HEK293 (cell line): ENCODE data around the gene SIL1.

Experiments
- CTCF ChIA-PET: fragments of 350-600 bp; formaldehyde crosslinking; extraction: SDS; loops from one replicate; lab custom pipeline; 2021; ENCODE audit warnings: antibody characterized with exemption; lab: Yijun Ruan, JAX
- POLR2A ChIA-PET: fragments of 300-600 bp; formaldehyde crosslinking; extraction: SDS; loops from one replicate; lab custom pipeline; 2020; ENCODE audit warnings: antibody characterized with exemption, inconsistent platforms; lab: Yijun Ruan, JAX
- H3K27ac ChIP-seq: fragments of 200-500 bp; sonication (Bioruptor generic); 2 replicates; pipeline ENCODE4 v1.5.1; 2014; ENCODE audit warnings: low read depth, low read length, control low read depth, inconsistent platforms; ENCODE audit errors: extremely low read depth
- H3K36me3 ChIP-seq, 2 experiments: fragments of 200-500 bp in 1 of 2; sonication (Bioruptor generic) in 1 of 2; 1 replicate in 1 of 2; 2 replicates in 1 of 2; pipeline ENCODE4 v1.5.1; 2014 to 2017; ENCODE audit warnings: inconsistent platforms in 2 of 2, low read length in 2 of 2; ENCODE audit not compliant: control insufficient read depth in 2 of 2, insufficient read depth in 1 of 2
- H3K4me1 ChIP-seq: fragments of 200-500 bp; sonication (Bioruptor generic); 2 replicates; pipeline ENCODE4 v1.5.1; 2014; ENCODE audit warnings: mild to moderate bottlenecking, low read length, inconsistent platforms; ENCODE audit not compliant: control insufficient read depth, insufficient read depth
- H3K4me3 ChIP-seq: 2 replicates; pipeline ENCODE4 v1.5.1; 2011; ENCODE audit warnings: low read depth, mild to moderate bottlenecking, control low read depth, low read length, moderate library complexity
- H3K9me3 ChIP-seq: fragments of 200-500 bp; sonication (Bioruptor generic); 2 replicates; pipeline ENCODE4 v1.5.1; 2014; ENCODE audit warnings: low read depth, low read length, inconsistent platforms; ENCODE audit not compliant: control insufficient read depth, insufficient read depth
- EGR2 ChIP-seq: fragments of 450-650 bp; formaldehyde crosslinking; IDR thresholded peaks from 2 replicates; pipeline ENCODE4 v1.5.1; 2016; ENCODE audit warnings: low read depth, missing biosample characterization, missing genetic modification characterization
- GLIS1 ChIP-seq: fragments of 450-650 bp; formaldehyde crosslinking; IDR thresholded peaks from 2 replicates; pipeline ENCODE4 v1.5.1; 2016; ENCODE audit warnings: missing biosample characterization, missing genetic modification characterization
- MZF1 ChIP-seq: fragments of 450-650 bp; formaldehyde crosslinking; IDR thresholded peaks from 2 replicates; pipeline ENCODE4 v1.5.1; 2017; ENCODE audit warnings: missing biosample characterization, missing genetic modification characterization, borderline replicate concordance
- PRDM10 ChIP-seq: fragments of 450-650 bp; formaldehyde crosslinking; IDR thresholded peaks from 2 replicates; pipeline ENCODE4 v1.5.1; 2016; ENCODE audit warnings: missing biosample characterization, missing genetic modification characterization
- SP7 ChIP-seq: fragments of 450-650 bp; formaldehyde crosslinking; IDR thresholded peaks from 2 replicates; pipeline ENCODE4 v1.5.1; 2016; ENCODE audit warnings: missing biosample characterization, missing genetic modification characterization
- TRIM28 ChIP-seq: IDR thresholded peaks from 2 replicates; pipeline ENCODE4 v1.6.1; 2011; ENCODE audit warnings: low read length, control low read depth, borderline replicate concordance
- ZBTB21 ChIP-seq: fragments of 450-650 bp; formaldehyde crosslinking; IDR thresholded peaks from 2 replicates; pipeline ENCODE4 v1.5.1; 2017; ENCODE audit warnings: missing biosample characterization, missing genetic modification characterization
- ZNF169 ChIP-seq: fragments of 450-650 bp; formaldehyde crosslinking; IDR thresholded peaks from 2 replicates; pipeline ENCODE4 v1.5.1; 2016; ENCODE audit warnings: missing biosample characterization, missing genetic modification characterization
- ZNF174 ChIP-seq: fragments of 450-650 bp; formaldehyde crosslinking; IDR thresholded peaks from 2 replicates; pipeline ENCODE4 v1.5.0; 2017; ENCODE audit warnings: missing biosample characterization, mild to moderate bottlenecking, missing genetic modification characterization
- ZNF175 ChIP-seq: fragments of 450-650 bp; formaldehyde crosslinking; IDR thresholded peaks from 2 replicates; pipeline ENCODE4 v1.5.1; 2016; ENCODE audit warnings: missing biosample characterization, missing genetic modification characterization
- ZNF19 ChIP-seq: fragments of 450-650 bp; formaldehyde crosslinking; IDR thresholded peaks from 2 replicates; pipeline ENCODE4; 2016; ENCODE audit warnings: missing biosample characterization, missing genetic modification characterization, low read depth
- ZNF266 ChIP-seq: fragments of 450-650 bp; formaldehyde crosslinking; IDR thresholded peaks from 2 replicates; pipeline ENCODE4 v1.5.1; 2016; ENCODE audit warnings: missing biosample characterization, missing genetic modification characterization, low read depth
- ZNF280C ChIP-seq: fragments of 450-650 bp; formaldehyde crosslinking; IDR thresholded peaks from 2 replicates; pipeline ENCODE4 v1.5.1; 2016; ENCODE audit warnings: missing biosample characterization, missing genetic modification characterization
- ZNF366 ChIP-seq: fragments of 450-650 bp; formaldehyde crosslinking; conservative IDR thresholded peaks from 2 replicates; pipeline ENCODE4 v1.5.1; 2016; ENCODE audit warnings: missing biosample characterization, missing genetic modification characterization
- ZNF423 ChIP-seq: fragments of 450-650 bp; formaldehyde crosslinking; IDR thresholded peaks from 2 replicates; pipeline ENCODE4 v1.5.1; 2016; ENCODE audit warnings: missing biosample characterization, missing genetic modification characterization
- ZNF558 ChIP-seq: fragments of 450-650 bp; formaldehyde crosslinking; IDR thresholded peaks from 2 replicates; pipeline ENCODE4 v1.5.1; 2016; ENCODE audit warnings: missing biosample characterization, missing genetic modification characterization
- ZNF692 ChIP-seq: fragments of 450-650 bp; formaldehyde crosslinking; IDR thresholded peaks from 2 replicates; pipeline ENCODE4 v1.5.1; 2016; ENCODE audit warnings: missing biosample characterization, missing genetic modification characterization
- ZNF777 ChIP-seq: fragments of 450-650 bp; formaldehyde crosslinking; IDR thresholded peaks from 2 replicates; pipeline ENCODE4 v1.5.1; 2017; ENCODE audit warnings: missing biosample characterization, missing genetic modification characterization, borderline replicate concordance
- ZNF785 ChIP-seq: fragments of 450-650 bp; formaldehyde crosslinking; IDR thresholded peaks from 2 replicates; pipeline ENCODE4 v1.5.1; 2016; ENCODE audit warnings: missing biosample characterization, missing genetic modification characterization
- ZSCAN16 ChIP-seq: fragments of 450-650 bp; formaldehyde crosslinking; IDR thresholded peaks from 2 replicates; pipeline ENCODE4 v1.5.1; 2016; ENCODE audit warnings: missing biosample characterization, missing genetic modification characterization
- ZSCAN30 ChIP-seq: fragments of 450-650 bp; IDR thresholded peaks from 2 replicates; pipeline ENCODE4 v1.5.1; 2018; ENCODE audit warnings: missing biosample characterization, mild to moderate bottlenecking, missing genetic modification characterization, moderate library complexity
- TF ChIP-seq, protein P1 (sequence below): fragments of 450-650 bp; formaldehyde crosslinking; conservative IDR thresholded peaks from 2 replicates; pipeline ENCODE4 v1.5.1; 2016; ENCODE audit warnings: low read depth, missing biosample characterization, missing genetic modification characterization
- TF ChIP-seq, protein P2 (sequence below): fragments of 450-650 bp; formaldehyde crosslinking; IDR thresholded peaks from 2 replicates; pipeline ENCODE4 v1.5.1; 2016; ENCODE audit warnings: missing biosample characterization, missing genetic modification characterization

Gene SIL1

GRCh38 chr5:139197710-139198669 lies at the start of gene SIL1 (continued):
- TF ChIP-seq PRDM10 (peak; percentile 60; the same call in 1 of the 2 replicates), ZNF785 (0 out of 2 replicates have a peak, but pooled peaks have one; percentile 54), ZSCAN16 (peak; percentile 58; the same call in 1 of the 2 replicates), ZNF692 (tag by site-specific recombination) (peak; percentile 94), ZNF366 (tag by site-specific recombination) (peak; percentile 63), ZNF280C (tag by site-specific recombination) (no peak), ZNF558 (no peak), ZSCAN30 (tag by site-specific recombination) (peak; percentile 79)

- no peaks in the 10 kb centered on the region for H3K36me3 ChIP-seq
- peaks cover 13% of the 10 kb centered on the region for H3K4me1 ChIP-seq
- H3K4me3 ChIP-seq = no peak overlapping the region
- H3K27ac ChIP-seq = no peak overlapping the region
- ChIA-PET POLR2A (no interaction called here), CTCF (interaction anchor here (1.0 to 1.8 kb wide), 3 partner anchors 16 to 105 kb away, joined by 3 to 4 read pairs (median 3); no protein-coding TSS in a partner anchor)
- no peaks in the 10 kb centered on the region for H3K9me3 ChIP-seq
- TF ChIP-seq ZNF175 (no peak), ZNF169 (tag by site-specific recombination) (no peak), SP7 (tag by site-specific recombination) (peak; percentile 32; the same call in 1 of the 2 replicates), ZNF266 (no peak), ZBTB21 (tag by site-specific recombination) (no peak), ZNF777 (tag by site-specific recombination) (no peak), GLIS1 (tag by site-specific recombination) (0 out of 2 replicates have a peak, but pooled peaks have one; percentile 15), TRIM28 (no peak), MZF1 (tag by site-specific recombination) (no peak), ZNF19 (tag by site-specific recombination) (no peak), ZNF423 (tag by site-specific recombination) (no peak), EGR2 (tag by site-specific recombination) (peak; percentile 85), ZNF174 (tag by site-specific recombination) (no peak)
- TF ChIP-seq, protein P1, sequence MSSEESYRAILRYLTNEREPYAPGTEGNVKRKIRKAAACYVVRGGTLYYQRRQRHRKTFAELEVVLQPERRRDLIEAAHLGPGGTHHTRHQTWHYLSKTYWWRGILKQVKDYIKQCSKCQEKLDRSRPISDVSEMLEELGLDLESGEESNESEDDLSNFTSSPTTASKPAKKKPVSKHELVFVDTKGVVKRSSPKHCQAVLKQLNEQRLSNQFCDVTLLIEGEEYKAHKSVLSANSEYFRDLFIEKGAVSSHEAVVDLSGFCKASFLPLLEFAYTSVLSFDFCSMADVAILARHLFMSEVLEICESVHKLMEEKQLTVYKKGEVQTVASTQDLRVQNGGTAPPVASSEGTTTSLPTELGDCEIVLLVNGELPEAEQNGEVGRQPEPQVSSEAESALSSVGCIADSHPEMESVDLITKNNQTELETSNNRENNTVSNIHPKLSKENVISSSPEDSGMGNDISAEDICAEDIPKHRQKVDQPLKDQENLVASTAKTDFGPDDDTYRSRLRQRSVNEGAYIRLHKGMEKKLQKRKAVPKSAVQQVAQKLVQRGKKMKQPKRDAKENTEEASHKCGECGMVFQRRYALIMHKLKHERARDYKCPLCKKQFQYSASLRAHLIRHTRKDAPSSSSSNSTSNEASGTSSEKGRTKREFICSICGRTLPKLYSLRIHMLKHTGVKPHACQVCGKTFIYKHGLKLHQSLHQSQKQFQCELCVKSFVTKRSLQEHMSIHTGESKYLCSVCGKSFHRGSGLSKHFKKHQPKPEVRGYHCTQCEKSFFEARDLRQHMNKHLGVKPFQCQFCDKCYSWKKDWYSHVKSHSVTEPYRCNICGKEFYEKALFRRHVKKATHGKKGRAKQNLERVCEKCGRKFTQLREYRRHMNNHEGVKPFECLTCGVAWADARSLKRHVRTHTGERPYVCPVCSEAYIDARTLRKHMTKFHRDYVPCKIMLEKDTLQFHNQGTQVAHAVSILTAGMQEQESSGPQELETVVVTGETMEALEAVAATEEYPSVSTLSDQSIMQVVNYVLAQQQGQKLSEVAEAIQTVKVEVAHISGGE = no peak
- TF ChIP-seq, protein P2, sequence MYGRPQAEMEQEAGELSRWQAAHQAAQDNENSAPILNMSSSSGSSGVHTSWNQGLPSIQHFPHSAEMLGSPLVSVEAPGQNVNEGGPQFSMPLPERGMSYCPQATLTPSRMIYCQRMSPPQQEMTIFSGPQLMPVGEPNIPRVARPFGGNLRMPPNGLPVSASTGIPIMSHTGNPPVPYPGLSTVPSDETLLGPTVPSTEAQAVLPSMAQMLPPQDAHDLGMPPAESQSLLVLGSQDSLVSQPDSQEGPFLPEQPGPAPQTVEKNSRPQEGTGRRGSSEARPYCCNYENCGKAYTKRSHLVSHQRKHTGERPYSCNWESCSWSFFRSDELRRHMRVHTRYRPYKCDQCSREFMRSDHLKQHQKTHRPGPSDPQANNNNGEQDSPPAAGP (tag by site-specific recombination) = no peak
These were observed 48.2 kb upstream of the SIL1 start for GRCh38 chr5:139246394-139246793.
